C4-2B (cell line): ENCODE measurements around the gene GPC5.

Experiments
- ZFX ChIP-seq: fragments of 450-650 bp; IDR thresholded peaks from 2 replicates; pipeline ENCODE4 v1.6.1; 2017
- TF ChIP-seq, protein P1 (sequence below): fragments of 450-650 bp; conservative IDR thresholded peaks from 2 replicates; pipeline ENCODE4 v1.5.1; 2017; ENCODE audit warnings: mild to moderate bottlenecking

- TF ChIP-seq, protein P1, sequence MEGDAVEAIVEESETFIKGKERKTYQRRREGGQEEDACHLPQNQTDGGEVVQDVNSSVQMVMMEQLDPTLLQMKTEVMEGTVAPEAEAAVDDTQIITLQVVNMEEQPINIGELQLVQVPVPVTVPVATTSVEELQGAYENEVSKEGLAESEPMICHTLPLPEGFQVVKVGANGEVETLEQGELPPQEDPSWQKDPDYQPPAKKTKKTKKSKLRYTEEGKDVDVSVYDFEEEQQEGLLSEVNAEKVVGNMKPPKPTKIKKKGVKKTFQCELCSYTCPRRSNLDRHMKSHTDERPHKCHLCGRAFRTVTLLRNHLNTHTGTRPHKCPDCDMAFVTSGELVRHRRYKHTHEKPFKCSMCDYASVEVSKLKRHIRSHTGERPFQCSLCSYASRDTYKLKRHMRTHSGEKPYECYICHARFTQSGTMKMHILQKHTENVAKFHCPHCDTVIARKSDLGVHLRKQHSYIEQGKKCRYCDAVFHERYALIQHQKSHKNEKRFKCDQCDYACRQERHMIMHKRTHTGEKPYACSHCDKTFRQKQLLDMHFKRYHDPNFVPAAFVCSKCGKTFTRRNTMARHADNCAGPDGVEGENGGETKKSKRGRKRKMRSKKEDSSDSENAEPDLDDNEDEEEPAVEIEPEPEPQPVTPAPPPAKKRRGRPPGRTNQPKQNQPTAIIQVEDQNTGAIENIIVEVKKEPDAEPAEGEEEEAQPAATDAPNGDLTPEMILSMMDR, result no peak
- TF ChIP-seq ZFX, result no peak
Observed at GRCh38 chr13:91724591-91724990, 326.2 kb downstream of the GPC5 start.
